ENCODE measurements around the gene MARS1. TPM values are rescaled to one million over a fixed set of nuclear protein-coding genes. Genes with fewer than 3 reads are reported as not detected.

The MARS1 gene
- total RNA-seq, 4 donors from 2014 or later: 29.1 to 160 (median 76.8) TPM

DNA sequence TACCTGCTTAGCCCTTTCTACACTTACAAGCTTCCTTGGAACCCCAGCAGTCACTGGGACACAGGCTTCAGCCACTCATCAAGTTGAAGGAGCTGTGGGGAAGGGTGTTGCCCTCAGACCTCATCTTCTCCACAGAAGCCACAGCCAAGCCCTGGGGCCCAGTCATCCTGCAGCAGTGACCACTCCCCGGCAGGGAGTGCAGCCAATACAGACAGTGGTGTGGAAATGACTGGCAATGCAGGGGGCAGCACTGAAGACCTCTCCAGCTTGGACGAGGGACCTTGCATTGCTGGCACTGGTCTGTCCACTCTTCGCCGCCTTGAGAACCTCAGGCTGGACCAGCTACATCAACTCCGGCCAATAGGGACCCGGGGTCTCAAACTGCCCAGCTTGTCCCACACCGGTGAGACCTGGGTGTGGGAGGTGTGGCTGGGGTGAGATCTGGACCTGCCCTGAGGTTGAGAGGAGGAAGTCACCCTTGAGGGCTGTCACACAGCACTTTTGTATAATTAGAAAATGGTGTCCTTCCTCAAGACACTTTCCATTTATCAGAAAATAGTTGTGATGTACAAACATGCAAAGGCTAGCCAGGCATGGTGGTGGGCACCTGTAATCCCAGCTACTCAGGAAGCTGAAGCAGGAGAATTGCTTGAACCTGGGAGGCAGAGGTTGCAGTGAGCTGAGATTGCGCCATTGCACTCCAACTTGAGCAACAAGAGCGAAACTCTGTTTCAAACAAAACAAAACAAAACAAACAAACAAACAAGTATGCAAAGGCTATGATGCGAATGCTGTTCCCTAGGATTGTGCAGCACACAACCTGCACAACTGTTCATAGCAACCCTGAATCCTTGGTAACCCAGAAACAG lies 18.3 kb upstream of the MARS1 start:
- Histone ChIP-seq H3K27ac (no peak overlapping the region), H3K27me3 (peaks cover 0 to 7% of the 10 kb centered on the region in 2 donors), H3K9me3 (no peaks in the 10 kb centered on the region), H3K36me3 (no peaks in the 10 kb centered on the region), H3K4me3 (no peak overlapping the region), H3K4me1 (no peaks in the 10 kb centered on the region)
- intact Hi-C loops (cut with DNase I; ENCODE audit: low total_unique reads): no loop called here
- no peak for TF ChIP-seq POLR2A (IDR thresholded peaks at IDR 0.05)
- TF ChIP-seq, protein P1, sequence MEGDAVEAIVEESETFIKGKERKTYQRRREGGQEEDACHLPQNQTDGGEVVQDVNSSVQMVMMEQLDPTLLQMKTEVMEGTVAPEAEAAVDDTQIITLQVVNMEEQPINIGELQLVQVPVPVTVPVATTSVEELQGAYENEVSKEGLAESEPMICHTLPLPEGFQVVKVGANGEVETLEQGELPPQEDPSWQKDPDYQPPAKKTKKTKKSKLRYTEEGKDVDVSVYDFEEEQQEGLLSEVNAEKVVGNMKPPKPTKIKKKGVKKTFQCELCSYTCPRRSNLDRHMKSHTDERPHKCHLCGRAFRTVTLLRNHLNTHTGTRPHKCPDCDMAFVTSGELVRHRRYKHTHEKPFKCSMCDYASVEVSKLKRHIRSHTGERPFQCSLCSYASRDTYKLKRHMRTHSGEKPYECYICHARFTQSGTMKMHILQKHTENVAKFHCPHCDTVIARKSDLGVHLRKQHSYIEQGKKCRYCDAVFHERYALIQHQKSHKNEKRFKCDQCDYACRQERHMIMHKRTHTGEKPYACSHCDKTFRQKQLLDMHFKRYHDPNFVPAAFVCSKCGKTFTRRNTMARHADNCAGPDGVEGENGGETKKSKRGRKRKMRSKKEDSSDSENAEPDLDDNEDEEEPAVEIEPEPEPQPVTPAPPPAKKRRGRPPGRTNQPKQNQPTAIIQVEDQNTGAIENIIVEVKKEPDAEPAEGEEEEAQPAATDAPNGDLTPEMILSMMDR (IDR thresholded peaks at IDR 0.05): no peak
- no peak for DNase-seq

DNA sequence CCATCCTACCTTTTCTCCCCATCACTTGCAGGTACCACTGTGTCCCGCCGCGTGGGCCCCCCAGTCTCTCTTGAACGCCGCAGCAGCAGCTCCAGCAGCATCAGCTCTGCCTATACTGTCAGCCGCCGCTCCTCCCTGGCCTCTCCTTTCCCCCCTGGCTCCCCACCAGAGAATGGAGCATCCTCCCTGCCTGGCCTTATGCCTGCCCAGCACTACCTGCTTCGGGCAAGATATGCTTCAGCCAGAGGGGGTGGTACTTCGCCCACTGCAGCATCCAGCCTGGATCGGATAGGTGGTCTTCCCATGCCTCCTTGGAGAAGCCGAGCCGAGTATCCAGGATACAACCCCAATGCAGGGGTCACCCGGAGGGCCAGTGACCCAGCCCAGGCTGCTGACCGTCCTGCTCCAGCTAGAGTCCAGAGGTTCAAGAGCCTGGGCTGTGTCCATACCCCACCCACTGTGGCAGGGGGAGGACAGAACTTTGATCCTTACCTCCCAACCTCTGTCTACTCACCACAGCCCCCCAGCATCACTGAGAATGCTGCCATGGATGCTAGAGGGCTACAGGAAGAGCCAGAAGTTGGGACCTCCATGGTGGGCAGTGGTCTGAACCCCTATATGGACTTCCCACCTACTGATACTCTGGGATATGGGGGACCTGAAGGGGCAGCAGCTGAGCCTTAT lies 17.4 kb upstream of the MARS1 start:
- Histone ChIP-seq H3K9me3 (no peaks in the 10 kb centered on the region), H3K27me3 (peaks cover 0 to 13% of the 10 kb centered on the region in 2 donors), H3K27ac (no peak overlapping the region), H3K36me3 (no peaks in the 10 kb centered on the region), H3K4me3 (no peak overlapping the region), H3K4me1 (peaks cover 0 to 4% of the 10 kb centered on the region in 2 donors)
- intact Hi-C loops (cut with DNase I; ENCODE audit: low total_unique reads): no loop called here
- TF ChIP-seq POLR2A (IDR thresholded peaks at IDR 0.05): no peak
- TF ChIP-seq, protein P1 (IDR thresholded peaks at IDR 0.05): no peak
- no peak for DNase-seq

DNA sequence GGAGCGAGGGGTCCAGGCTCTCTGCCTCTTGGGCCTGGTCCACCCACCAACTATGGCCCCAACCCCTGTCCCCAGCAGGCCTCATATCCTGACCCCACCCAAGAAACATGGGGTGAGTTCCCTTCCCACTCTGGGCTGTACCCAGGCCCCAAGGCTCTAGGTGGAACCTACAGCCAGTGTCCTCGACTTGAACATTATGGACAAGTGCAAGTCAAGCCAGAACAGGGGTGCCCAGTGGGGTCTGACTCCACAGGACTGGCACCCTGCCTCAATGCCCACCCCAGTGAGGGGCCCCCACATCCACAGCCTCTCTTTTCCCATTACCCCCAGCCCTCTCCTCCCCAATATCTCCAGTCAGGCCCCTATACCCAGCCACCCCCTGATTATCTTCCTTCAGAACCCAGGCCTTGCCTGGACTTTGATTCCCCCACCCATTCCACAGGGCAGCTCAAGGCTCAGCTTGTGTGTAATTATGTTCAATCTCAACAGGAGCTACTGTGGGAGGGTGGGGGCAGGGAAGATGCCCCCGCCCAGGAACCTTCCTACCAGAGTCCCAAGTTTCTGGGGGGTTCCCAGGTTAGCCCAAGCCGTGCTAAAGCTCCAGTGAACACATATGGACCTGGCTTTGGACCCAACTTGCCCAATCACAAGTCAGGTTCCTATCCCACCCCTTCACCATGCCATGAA lies 16.8 kb upstream of the MARS1 start:
- TF ChIP-seq, protein P1 (IDR thresholded peaks at IDR 0.05): no peak
- TF ChIP-seq POLR2A (IDR thresholded peaks at IDR 0.05): no peak
- Histone ChIP-seq H3K36me3 (no peaks in the 10 kb centered on the region), H3K27me3 (peaks cover 5 to 14% of the 10 kb centered on the region in 2 donors), H3K9me3 (no peaks in the 10 kb centered on the region), H3K27ac (no peak overlapping the region), H3K4me3 (no peak overlapping the region), H3K4me1 (peaks cover 0 to 11% of the 10 kb centered on the region in 2 donors)
- DNase-seq: no peak
- intact Hi-C loops (cut with DNase I; ENCODE audit: low total_unique reads): no loop called here

DNA sequence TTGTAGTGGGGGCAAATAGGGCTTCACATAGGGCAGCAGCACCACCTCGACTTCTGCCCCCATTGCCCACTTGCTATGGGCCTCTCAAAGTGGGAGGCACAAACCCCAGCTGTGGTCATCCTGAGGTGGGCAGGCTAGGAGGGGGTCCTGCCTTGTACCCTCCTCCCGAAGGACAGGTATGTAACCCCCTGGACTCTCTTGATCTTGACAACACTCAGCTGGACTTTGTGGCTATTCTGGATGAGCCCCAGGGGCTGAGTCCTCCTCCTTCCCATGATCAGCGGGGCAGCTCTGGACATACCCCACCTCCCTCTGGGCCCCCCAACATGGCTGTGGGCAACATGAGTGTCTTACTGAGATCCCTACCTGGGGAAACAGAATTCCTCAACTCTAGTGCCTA lies 16.2 kb upstream of the MARS1 start:
- H3K36me3 ChIP-seq: no peaks in the 10 kb centered on the region
- no peak for DNase-seq
- H3K27me3 ChIP-seq: peaks cover 8 to 20% of the 10 kb centered on the region in 2 donors
- intact Hi-C loops (cut with DNase I; ENCODE audit: low total_unique reads): no loop called here
- no peak overlapping the region for H3K27ac ChIP-seq
- H3K4me3 ChIP-seq: no peak overlapping the region
- no peaks in the 10 kb centered on the region for H3K9me3 ChIP-seq
- TF ChIP-seq, protein P1 (IDR thresholded peaks at IDR 0.05): no peak
- TF ChIP-seq POLR2A (IDR thresholded peaks at IDR 0.05): no peak
- H3K4me1 ChIP-seq: peaks cover 0 to 13% of the 10 kb centered on the region in 2 donors

All from uterus (tissue), 4 donors.